Measurements from ENCODE around the gene TMEM74B. TPM values are rescaled to one million over a fixed set of nuclear protein-coding genes. Genes with fewer than 3 reads are reported as not detected.

TMEM74B gene
- polyA plus RNA-seq, 1 experiment: not detected

DNA sequence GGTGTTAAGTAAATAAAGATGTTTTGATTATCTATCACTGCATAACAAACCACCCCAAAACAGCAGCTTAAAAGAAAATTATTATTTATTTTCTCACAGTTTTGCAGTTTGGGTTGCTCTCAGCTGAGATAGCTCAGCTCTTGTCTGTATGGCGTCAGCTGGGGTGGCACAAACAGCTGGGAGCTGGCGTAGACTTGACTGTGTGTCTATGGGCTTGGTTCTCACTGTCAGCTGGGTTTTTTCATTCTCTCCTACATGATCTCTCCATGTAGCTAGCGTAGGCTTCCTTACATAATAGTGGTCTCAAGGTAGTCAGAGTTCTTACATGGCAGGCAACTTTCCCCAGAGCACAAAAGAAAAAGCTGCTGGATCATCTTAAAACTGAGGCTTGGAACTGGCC is 6.5 kb upstream of the TMEM74B start:
- no peak overlapping the region for H3K27ac ChIP-seq (ENCODE audit: low read depth, low read length)
- H3K9me3 ChIP-seq (ENCODE audit: control insufficient read depth, insufficient read depth, low read length): no peaks in the 10 kb centered on the region
- ChIA-PET CTCF (interaction anchor here (0.8 to 0.9 kb wide), 2 partner anchors 21 to 245 kb away, joined by 5 to 8 read pairs; no protein-coding TSS in a partner anchor), POLR2A (interaction anchor here (0.6 kb wide), 1 partner anchor 812 kb away, joined by 3 read pairs; no protein-coding TSS in a partner anchor)
- peaks cover 27% of the 10 kb centered on the region for H3K27me3 ChIP-seq (ENCODE audit: control insufficient read depth, insufficient read depth, low read length)
- H3K4me3 ChIP-seq (ENCODE audit: low read depth, low read length): no peak overlapping the region
- DNase-seq (ENCODE audit: low read depth, low spot score): no peak
- TF ChIP-seq CTCF (IDR thresholded peaks at IDR 0.05; ENCODE audit: low read depth, low read length): no peak

- TF ChIP-seq CTCF (IDR thresholded peaks at IDR 0.05; ENCODE audit: low read depth, low read length): no peak
- Histone ChIP-seq H3K27me3 (ENCODE audit: control insufficient read depth, insufficient read depth, low read length) (peaks cover 27% of the 10 kb centered on the region), H3K4me3 (ENCODE audit: low read depth, low read length) (no peak overlapping the region), H3K9me3 (ENCODE audit: control insufficient read depth, insufficient read depth, low read length) (no peaks in the 10 kb centered on the region), H3K27ac (ENCODE audit: low read depth, low read length) (no peak overlapping the region)
- DNase-seq (ENCODE audit: low read depth, low spot score): no peak
- POLR2A ChIA-PET: no interaction called here
- CTCF ChIA-PET: no interaction called here
Observed at GRCh38 chr20:1190847-1191246, 6.1 kb upstream of the TMEM74B start.

DNA sequence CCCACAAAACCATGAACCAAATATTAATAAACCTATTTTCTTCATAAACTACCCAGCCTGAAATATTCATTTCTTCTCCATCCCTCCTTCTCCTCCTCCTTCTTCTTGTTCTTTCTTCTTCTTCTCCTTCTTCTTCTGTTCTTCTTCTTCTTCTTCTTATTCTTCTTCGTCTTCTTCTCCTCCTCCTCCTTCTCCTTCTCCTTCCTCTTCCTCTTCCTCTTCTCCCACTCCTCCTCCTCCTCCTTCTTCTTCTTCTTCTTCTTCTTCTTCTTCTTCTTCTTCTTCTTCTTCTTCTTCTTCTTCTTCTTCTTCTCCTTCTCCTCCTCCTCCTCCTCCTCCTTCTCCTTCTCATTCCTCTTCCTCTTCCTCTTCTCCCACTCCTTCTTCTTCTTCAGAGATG is 5.0 kb upstream of the TMEM74B start:
- POLR2A ChIA-PET: interaction anchor here (0.7 kb wide), 1 partner anchor 356 kb away, joined by 5 read pairs; the partner anchor contains the start of gene FAM110A
- no peak overlapping the region for H3K4me3 ChIP-seq (ENCODE audit: low read depth, low read length)
- no peak overlapping the region for H3K27ac ChIP-seq (ENCODE audit: low read depth, low read length)
- H3K9me3 ChIP-seq (ENCODE audit: control insufficient read depth, insufficient read depth, low read length): no peaks in the 10 kb centered on the region
- CTCF ChIA-PET: interaction anchor here (0.7 kb wide), 1 partner anchor 16 kb away, joined by 3 read pairs; no protein-coding TSS in a partner anchor
- TF ChIP-seq CTCF (IDR thresholded peaks at IDR 0.05; ENCODE audit: low read depth, low read length): no peak
- peaks cover 28% of the 10 kb centered on the region for H3K27me3 ChIP-seq (ENCODE audit: control insufficient read depth, insufficient read depth, low read length)
- DNase-seq (ENCODE audit: low read depth, low spot score): no peak

- no peaks in the 10 kb centered on the region for H3K9me3 ChIP-seq (ENCODE audit: control insufficient read depth, insufficient read depth, low read length)
- ChIA-PET POLR2A (no interaction called here), CTCF (no interaction called here)
- no peak overlapping the region for H3K4me3 ChIP-seq (ENCODE audit: low read depth, low read length)
- TF ChIP-seq CTCF (IDR thresholded peaks at IDR 0.05; ENCODE audit: low read depth, low read length): no peak
- DNase-seq (ENCODE audit: low read depth, low spot score): no peak
- no peak overlapping the region for H3K27ac ChIP-seq (ENCODE audit: low read depth, low read length)
- peaks cover 40% of the 10 kb centered on the region for H3K27me3 ChIP-seq (ENCODE audit: control insufficient read depth, insufficient read depth, low read length)
Observed at GRCh38 chr20:1188347-1188746, 3.6 kb upstream of the TMEM74B start.

DNA sequence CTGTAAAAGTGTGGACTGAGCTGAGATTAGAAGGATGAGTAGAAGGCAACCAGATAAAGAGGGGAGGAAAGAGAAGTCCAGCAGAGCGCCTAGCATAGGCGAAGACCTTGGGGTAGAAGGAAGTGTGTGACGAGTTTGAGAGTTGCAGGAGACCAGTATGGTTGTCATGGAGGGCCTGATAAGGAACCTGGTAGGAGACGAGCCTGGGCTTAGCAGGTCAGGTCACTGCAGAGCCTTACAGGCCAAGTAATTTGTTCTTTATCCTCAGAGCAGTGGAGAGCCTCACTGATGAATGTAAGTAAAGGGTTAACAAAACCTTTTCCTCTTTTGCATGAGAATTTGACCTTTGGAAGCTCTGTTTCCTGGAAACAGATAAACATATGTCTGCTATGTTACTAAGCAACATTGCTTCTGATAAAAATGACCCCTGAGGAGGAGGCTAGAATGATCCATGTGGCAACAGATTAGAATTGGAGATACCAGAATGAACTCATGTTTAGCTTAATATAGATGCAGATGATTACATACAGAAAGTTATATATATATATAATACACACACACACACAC is 2.9 kb upstream of the TMEM74B start:
- no peak for DNase-seq (ENCODE audit: low read depth, low spot score)
- no peak overlapping the region for H3K27ac ChIP-seq (ENCODE audit: low read depth, low read length)
- H3K27me3 ChIP-seq (ENCODE audit: control insufficient read depth, insufficient read depth, low read length): peaks cover 44% of the 10 kb centered on the region
- H3K4me3 ChIP-seq (ENCODE audit: low read depth, low read length): no peak overlapping the region
- ChIA-PET POLR2A (no interaction called here), CTCF (interaction anchor here (0.6 to 1.4 kb wide), 2 partner anchors 62 to 232 kb away, joined by 3 to 4 read pairs; no protein-coding TSS in a partner anchor)
- TF ChIP-seq CTCF (IDR thresholded peaks at IDR 0.05; ENCODE audit: low read depth, low read length): no peak
- no peaks in the 10 kb centered on the region for H3K9me3 ChIP-seq (ENCODE audit: control insufficient read depth, insufficient read depth, low read length)
